Measurements from ENCODE around the gene FSD1.
"Not testable (repeated sequence)": the region's sequence is repeated elsewhere in the genome, so short reads cannot be mapped to it uniquely, and the experiment has no call there.

FSD1 gene

DNA sequence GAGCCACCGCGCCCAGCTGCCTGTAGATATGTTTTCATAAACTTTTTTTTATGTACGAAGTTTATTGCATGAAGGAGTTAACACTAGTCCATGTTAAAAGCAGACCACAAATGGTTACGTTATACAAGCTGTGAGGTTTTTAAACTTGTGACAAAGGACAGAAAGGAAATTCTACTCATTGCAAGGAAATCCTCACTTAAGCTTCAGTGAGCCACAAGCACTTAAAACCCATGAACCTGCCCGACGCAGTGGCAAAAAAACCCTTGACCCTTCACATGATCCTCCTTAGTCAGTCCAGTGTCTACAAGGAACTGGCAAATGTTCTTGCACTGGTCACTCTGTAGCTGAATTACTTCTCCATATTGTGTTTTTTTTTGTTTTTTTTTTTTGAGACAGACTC, 43.1 kb downstream of the FSD1 start:
- no peak for DNase-seq

GRCh38 chr19:4349225-4349624, 44.8 kb downstream of the FSD1 start:
- not testable (repeated sequence) for DNase-seq

DNA sequence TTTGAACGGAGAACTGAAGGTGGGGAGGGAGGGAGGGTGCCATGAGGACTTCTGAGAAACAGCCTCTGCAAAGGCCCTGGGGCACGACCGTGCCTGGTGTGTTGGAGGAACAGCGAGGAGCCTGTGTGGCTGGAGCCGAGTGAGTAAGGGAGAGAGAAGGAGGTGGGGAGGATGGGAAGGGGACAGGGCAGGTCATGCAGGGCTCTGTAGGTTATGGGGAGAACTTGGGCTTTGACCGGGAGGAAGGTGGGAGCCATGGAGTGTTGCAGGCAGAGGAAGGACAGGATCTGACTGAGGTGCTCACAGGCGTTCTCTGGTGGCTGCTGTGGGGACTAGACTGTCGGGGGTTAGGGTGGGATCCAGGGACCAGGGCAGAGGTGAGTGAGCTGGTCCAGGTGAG, 45.7 kb downstream of the FSD1 start:
- DNase-seq: no peak

DNA sequence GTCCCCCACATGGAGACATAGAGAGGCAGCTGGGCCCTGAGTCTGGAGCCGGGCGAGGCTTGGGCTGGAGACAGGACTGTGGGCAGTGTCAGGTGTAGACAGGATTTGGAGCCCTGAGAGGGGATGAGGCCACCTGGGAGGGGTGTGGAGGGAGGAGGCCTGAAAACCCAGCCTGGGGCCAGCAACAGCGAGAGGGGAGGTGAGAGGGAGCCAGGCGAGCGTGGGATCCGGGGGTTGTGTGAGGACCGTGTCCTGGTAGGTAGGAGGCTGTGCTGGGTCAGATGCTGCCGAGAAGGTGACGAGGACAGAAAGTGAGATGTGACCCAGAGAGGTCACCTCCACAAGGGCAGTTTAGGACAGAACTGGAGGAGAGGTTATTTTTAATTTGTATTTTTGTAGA, 46.3 kb downstream of the FSD1 start:
- no peak for DNase-seq

GRCh38 chr19:4352701-4353121, 48.3 kb downstream of the FSD1 start:
- peak; percentile 51 to 70 for DNase-seq

DNA sequence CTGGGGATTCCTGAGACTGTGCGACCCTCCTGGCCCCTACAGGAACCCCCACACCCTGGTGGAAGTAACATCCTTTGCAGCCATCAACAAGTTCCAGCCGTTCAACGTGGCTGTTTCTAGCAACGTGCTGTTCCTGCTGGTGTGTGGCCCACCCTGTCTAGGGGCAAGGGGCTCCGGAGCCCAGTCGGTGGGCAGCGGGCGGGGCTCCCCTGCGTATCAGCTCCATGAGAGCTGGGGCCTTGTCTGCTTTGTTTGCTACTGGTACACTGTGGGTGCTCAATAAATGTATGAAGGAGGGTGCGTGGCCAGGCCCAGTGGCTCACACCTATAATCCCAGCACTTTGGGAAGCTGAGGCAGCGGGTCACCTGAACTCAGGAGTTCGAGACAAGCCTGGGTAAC, 49.9 kb downstream of the FSD1 start:
- DNase-seq: no peak

GRCh38 chr19:4354897-4355296, 50.5 kb downstream of the FSD1 start:
- DNase-seq: no peak

- DNase-seq: no peak
These were observed 52.8 kb downstream of the FSD1 start for GRCh38 chr19:4357095-4357797.

DNA sequence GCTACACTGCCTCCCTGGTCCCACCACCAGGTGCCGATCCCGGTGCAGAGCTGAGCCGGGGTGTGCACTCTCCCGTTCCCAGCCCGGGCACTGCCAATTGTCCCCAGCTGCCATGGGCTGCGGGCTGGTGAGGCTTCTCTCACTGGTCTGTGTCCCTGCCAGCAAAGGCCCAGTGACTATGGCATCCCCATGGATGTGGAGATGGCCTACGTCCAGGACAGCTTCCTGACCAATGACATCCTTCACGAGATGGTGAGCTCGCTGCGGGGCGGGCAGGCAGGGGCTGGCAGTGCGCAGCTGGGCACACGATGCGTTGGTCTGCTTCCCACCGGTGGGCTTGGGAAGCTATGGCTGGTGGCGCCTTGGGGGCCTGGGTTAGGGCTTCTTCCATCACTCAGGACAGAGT, 53.5 kb downstream of the FSD1 start:
- DNase-seq: no peak

DNA sequence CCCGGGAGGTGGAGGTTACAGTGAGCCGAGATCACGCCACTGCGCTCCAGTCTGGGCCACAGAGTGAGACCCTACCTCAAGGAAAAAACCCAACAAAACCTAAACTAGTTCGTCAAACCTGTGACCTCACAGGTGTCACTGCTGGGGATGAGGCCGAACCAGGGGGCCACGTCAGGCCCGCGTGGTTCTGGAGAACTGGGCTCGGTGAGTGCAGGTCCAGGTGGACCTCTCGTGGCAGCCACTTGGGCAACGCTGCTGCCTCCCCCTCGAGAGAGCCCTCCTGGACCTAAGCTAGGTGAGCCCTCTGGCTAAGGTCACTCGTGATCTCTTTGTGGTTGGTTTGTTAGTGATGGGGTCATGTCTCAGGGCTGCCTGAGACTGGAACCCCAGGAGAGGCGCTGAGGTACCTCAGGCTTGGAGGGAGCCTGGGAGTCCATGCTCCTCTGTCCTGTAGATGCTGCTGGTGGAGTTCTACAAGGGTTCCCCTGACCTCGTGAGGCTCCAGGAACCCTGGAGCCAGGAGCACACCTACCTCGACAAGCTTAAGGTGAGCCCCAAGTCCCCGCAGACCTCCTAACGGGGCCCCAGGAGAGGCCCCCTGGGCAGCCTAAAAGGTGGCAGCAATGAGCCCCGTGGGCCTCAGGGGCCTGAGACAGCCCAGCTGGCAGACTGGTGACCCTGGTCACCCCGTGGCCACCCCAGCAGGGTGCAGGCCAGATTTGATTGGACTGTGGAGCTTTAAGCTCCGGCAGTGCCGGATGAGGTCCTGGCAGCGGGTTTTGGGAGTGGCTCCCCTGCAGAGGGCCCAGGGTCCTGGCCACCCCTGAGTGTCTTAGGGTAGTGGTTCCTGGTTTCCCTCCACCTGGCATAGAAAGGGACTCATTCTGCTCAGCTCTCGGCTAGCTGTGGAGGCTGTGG, 54.6 kb downstream of the FSD1 start:
- DNase-seq: no peak

DNA sequence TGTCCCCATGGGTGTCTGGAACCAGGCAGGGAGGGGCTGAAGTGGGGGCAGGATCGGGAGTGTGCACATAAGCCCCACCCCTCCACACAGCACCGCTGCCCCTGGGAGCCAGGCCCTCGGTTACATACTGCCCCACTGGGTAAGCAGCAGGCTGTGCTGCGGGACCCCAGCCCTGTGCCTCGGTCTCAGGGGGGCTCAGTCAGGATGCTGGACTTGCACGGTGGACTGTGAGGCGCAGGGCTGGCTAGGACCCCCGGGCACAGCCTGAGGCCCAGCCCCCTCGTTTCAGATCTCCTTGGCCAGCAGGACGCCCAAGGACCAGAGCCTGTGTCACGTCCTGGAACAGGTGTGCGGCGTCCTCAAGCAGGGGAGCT, 55.2 kb downstream of the FSD1 start:
- DNase-seq: no peak

GRCh38 chr19:4360081-4360569, 55.7 kb downstream of the FSD1 start:
- DNase-seq: no peak

GRCh38 chr19:4360641-4361151, 56.3 kb downstream of the FSD1 start:
- no peak for DNase-seq

DNA sequence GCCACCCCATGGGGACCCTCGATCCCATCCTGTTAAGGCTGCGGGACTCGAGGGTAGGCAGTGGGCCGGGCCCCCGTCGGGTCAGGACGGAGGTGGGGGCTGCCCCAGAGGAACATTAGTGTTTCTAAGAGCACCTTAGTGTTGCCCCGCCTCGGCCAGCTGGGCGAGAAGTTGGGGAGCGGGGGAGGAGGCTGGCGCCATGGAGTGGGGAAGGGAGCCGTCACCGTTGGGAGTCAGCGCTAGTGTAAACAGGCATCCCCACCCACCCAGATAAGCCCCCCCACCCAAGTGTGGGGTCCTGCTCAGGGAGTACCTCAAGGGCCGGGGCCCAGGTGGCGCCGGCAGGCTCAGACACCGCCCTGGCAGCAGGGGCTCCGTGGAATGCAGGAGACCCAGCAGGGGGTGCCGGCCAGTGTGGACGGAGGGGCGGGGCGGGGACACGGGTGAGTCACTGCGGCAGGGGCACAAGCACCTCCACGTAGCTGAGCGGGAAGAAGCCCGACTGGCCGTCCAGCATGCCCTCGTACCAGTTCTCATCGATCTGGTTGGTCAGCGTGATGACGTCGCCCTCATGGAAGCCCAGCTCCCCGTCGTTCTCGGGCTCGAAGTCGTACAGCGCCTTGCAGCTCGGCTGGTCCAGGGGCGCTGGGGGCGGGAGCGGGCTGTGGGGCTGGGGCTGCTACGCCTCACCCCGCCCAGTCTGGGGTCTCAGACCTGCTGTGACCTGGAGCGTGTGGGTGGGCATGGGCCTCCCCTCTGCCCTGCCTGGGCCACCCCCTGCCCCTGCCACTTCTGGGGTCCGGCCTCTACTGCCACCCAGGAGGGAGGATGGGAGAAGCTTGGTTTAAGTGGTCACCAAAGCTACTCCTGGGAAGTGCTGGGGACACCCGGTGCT, 57.0 kb downstream of the FSD1 start:
- no peak for DNase-seq

DNA sequence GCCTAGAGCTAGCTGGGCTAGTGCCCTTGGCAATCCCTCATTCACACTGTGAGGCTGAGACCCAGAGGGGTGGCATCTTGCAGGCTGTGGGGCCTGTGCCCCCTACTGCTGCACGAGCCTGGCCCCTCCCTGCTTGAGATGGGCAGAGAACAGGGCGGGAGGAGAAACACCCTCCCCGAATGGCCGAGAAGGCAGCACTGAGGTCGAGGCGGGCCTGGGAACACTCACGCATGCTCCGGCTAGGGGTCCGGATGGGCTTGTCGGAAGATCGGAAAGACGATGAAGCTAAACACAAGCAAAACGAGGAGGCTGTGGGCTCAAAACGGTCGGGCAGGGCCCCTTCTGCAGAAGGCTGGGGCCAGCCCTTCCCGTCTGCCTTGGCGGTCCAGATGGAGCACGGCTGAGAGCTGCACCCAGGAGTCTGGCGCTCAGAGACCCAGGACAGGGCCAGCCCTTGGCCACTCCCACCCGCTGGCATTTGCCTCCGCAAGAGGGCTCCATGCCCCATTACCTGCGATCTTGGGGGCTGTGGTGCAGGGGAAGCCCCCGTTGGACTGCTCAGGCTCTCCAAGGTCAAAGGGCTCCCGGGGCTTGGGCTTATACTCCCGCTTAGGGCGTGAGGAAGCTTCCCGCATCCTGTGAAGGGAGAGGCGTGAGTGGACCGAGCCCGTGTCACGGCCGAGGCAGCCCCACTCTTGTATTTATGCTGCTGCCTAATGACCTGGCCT, 57.9 kb downstream of the FSD1 start:
- DNase-seq: no peak

- no peak for DNase-seq
These were observed 58.6 kb downstream of the FSD1 start for GRCh38 chr19:4362831-4363545.

DNA sequence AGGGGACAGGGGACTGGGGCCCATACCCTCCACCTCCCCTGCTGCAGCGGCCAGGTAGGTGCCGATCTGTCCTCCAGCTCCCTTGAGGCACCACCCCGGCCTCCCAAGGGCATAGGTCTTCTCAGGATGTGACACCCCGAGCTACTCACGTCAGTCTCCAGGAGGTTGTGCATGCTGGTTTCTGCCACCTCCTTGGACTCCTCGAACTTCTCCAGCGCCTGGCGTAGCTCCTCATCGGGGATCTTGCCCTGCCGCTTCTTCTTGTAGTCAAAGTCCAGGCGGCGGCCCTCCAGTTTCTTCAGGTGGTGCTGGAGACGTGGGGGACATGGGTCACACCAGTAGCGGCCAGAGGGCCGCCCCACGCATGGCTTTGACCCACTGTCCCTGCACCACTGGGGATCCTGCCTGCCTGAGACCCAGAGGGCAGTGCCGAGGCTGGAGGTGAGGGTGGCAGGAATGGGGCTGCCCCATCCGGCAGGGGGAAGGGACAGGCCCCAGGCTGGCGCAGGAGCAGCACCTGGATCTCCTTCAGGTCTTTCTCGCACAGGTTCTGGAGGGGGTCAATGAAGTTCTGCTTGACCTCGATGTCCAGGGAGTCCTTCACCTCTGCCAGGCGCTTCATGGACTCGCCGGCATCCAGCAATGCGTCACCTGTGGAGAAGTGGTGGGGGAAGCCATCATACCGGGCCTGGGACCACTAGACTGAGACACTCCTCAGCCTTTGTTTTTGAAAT, 59.3 kb downstream of the FSD1 start:
- DNase-seq: no peak

- no peak for DNase-seq
These were observed 60.9 kb downstream of the FSD1 start for GRCh38 chr19:4365341-4365740.

GRCh38 chr19:4365791-4366665, 61.6 kb downstream of the FSD1 start:
- DNase-seq: no peak

All from NCI-H446 (cell line).